Sigmoid colon (tissue), 4 donors: ENCODE measurements around the gene ANAPC4.

Experiments
- CTCF ChIP-seq, 4 experiments: fragments of 450-650 bp in 3 of 4; fragments of 200-600 bp in 1 of 4; IDR thresholded peaks; one replicate each; pipeline ENCODE4 v1.5.1; 2016 to 2019; ENCODE audit warnings: antibody characterized with exemption in 4 of 4, mild to moderate bottlenecking in 3 of 4, moderate library complexity in 2 of 4
- POLR2A ChIP-seq, 2 donors: fragments of 450-650 bp; IDR thresholded peaks; one replicate each; pipeline ENCODE4 v1.6.1; 2016; ENCODE audit warnings: antibody characterized with exemption in 2 of 2, mild to moderate bottlenecking in 2 of 2, moderate library complexity in 2 of 2
- POLR2AphosphoS5 ChIP-seq, 4 donors: sonication (generic); formaldehyde crosslinking; IDR thresholded peaks; one replicate each; pipeline ENCODE4 v1.6.1; 2017; ENCODE audit warnings: antibody characterized with exemption in 4 of 4

GRCh38 chr4:25367004-25367621 lies 9.9 kb upstream of the ANAPC4 start:
- no peak for TF ChIP-seq POLR2A (IDR thresholded peaks at IDR 0.05)
- TF ChIP-seq CTCF (IDR thresholded peaks at IDR 0.05): peak in 3 of 4 experiments; percentile 30 to 49 (median 31)
- no peak for TF ChIP-seq POLR2AphosphoS5 (IDR thresholded peaks at IDR 0.05)
